Neural cell (in vitro differentiated cells): ENCODE measurements around the gene OPN4. TPM values are rescaled to one million over a fixed set of nuclear protein-coding genes. Genes with fewer than 3 reads are reported as not detected.

ENCODE experiments used
- H2AFZ ChIP-seq: fragments of 200-600, 300-800 bp; sonication (generic), shearing (Covaris generic); 2 replicates; pipeline ENCODE4 v1.6.0; 2014; ENCODE audit warnings: low read depth, mild to moderate bottlenecking, antibody characterized with exemption, low read length, moderate library complexity
- H3F3A ChIP-seq: fragments of 200-600 bp; shearing (Covaris generic); 2 replicates; pipeline ENCODE4 v1.6.1; 2016; ENCODE audit warnings: mild to moderate bottlenecking, moderate library complexity, mixed read lengths, antibody characterized with exemption, low read length; ENCODE audit not compliant: insufficient read depth, poor library complexity, severe bottlenecking
- H3K27ac ChIP-seq: fragments of 200-600, 300-800 bp; sonication (generic), shearing (Covaris generic); 2 replicates; pipeline ENCODE4 v1.5.1; 2014; ENCODE audit warnings: mild to moderate bottlenecking, low read length, moderate library complexity
- H3K27me3 ChIP-seq: fragments of 300-800, 200-600 bp; sonication (generic), shearing (Covaris generic); 2 replicates; pipeline ENCODE4 v1.6.0; 2014; ENCODE audit warnings: mild to moderate bottlenecking, low read depth, low read length, moderate library complexity; ENCODE audit not compliant: insufficient read depth
- H3K36me3 ChIP-seq: fragments of 300-800, 200-600 bp; sonication (generic), shearing (Covaris generic); 2 replicates; pipeline ENCODE4 v1.5.1; 2014; ENCODE audit warnings: mild to moderate bottlenecking, antibody characterized with exemption, low read length, moderate library complexity; ENCODE audit not compliant: insufficient read depth
- H3K4me2 ChIP-seq: fragments of 300-800, 200-600 bp; sonication (generic), shearing (Covaris generic); 2 replicates; pipeline ENCODE4 v1.6.0; 2014; ENCODE audit warnings: mild to moderate bottlenecking, low read length
- H3K4me3 ChIP-seq: fragments of 300-800, 200-600 bp; sonication (generic), shearing (Covaris generic); 2 replicates; pipeline ENCODE4 v1.5.1; 2014; ENCODE audit warnings: mild to moderate bottlenecking, low read length, moderate library complexity
- H3K79me2 ChIP-seq: fragments of 200-600 bp; shearing (Covaris generic); replicated peaks from 2 replicates; pipeline ENCODE4 v1.6.0; 2014; ENCODE audit warnings: mild to moderate bottlenecking, low read length, moderate library complexity; ENCODE audit not compliant: insufficient read depth
- H3K9ac ChIP-seq: fragments of 300-800, 200-600 bp; sonication (generic), shearing (Covaris generic); 2 replicates; pipeline ENCODE4 v1.6.1; 2016; ENCODE audit warnings: mild to moderate bottlenecking, low read length, mixed read lengths
- H3K9me2 ChIP-seq: fragments of 200-600 bp; shearing (Covaris generic); 2 replicates; pipeline ENCODE4 v1.6.1; 2016; ENCODE audit warnings: mild to moderate bottlenecking, low read length, mixed read lengths; ENCODE audit not compliant: insufficient read depth
- H3K9me3 ChIP-seq: fragments of 200-600, 300-800 bp; sonication (generic), shearing (Covaris generic); 2 replicates; pipeline ENCODE4 v1.6.1; 2016; ENCODE audit warnings: mild to moderate bottlenecking, mixed run types, low read length, moderate library complexity, mixed read lengths
- H4K20me1 ChIP-seq: fragments of 200-600 bp; shearing (Covaris generic); 2 replicates; pipeline ENCODE4 v1.6.1; 2016; ENCODE audit warnings: mild to moderate bottlenecking, mixed run types; ENCODE audit not compliant: insufficient read depth
- EP300 ChIP-seq: fragments of 450-650 bp; conservative IDR thresholded peaks from 2 replicates; pipeline ENCODE4 v1.6.1; 2014; ENCODE audit warnings: antibody characterized with exemption, mild to moderate bottlenecking, moderate library complexity; ENCODE audit not compliant: poor library complexity, severe bottlenecking
- EZH2 ChIP-seq: fragments of 200-600, 300-800 bp; shearing (Covaris generic), sonication (generic); IDR thresholded peaks from 2 replicates; pipeline ENCODE4 v1.6.1; 2014; ENCODE audit warnings: antibody characterized with exemption, low read length, borderline replicate concordance, mild to moderate bottlenecking; ENCODE audit not compliant: insufficient read depth, poor library complexity, severe bottlenecking
- MXI1 ChIP-seq: fragments of 450-650 bp; conservative IDR thresholded peaks from 2 replicates; pipeline ENCODE4 v1.6.1; 2014; ENCODE audit warnings: antibody characterized with exemption, mild to moderate bottlenecking; ENCODE audit not compliant: poor library complexity, severe bottlenecking
- POLR2AphosphoS5 ChIP-seq: IDR thresholded peaks from 2 replicates; pipeline ENCODE4 v1.6.1; 2012
- RAD21 ChIP-seq: fragments of 450-650 bp; conservative IDR thresholded peaks from 2 replicates; pipeline ENCODE4 v1.6.1; 2014; ENCODE audit warnings: antibody characterized with exemption, mild to moderate bottlenecking, moderate library complexity
- SMC3 ChIP-seq: fragments of 450-650 bp; conservative IDR thresholded peaks from 2 replicates; pipeline ENCODE4 v1.6.1; 2014; ENCODE audit warnings: antibody characterized with exemption, mild to moderate bottlenecking, moderate library complexity; ENCODE audit not compliant: poor library complexity
- TAF1 ChIP-seq: IDR thresholded peaks from 2 replicates; pipeline ENCODE4 v1.6.1; 2012; ENCODE audit warnings: low read depth
- polyA plus RNA-seq: library from polyadenylated mRNA; depleted of rRNA; stranded (reverse); fragments of >200 nt; gene quantifications from 2 replicates; pipeline ENCODE4 v1.2.3, GENCODE V29; 2014
- TF ChIP-seq, protein P1 (sequence below): IDR thresholded peaks from 2 replicates; pipeline ENCODE4 v1.6.1; 2012; ENCODE audit warnings: borderline replicate concordance
- TF ChIP-seq, protein P2 (sequence below): fragments of 450-650 bp; IDR thresholded peaks from 2 replicates; pipeline ENCODE4 v1.5.1; 2014; ENCODE audit warnings: antibody characterized with exemption, mild to moderate bottlenecking, moderate library complexity; ENCODE audit not compliant: poor library complexity, severe bottlenecking

Gene OPN4
- polyA plus RNA-seq, 1 donor from 2014 or later, result not detected

DNA sequence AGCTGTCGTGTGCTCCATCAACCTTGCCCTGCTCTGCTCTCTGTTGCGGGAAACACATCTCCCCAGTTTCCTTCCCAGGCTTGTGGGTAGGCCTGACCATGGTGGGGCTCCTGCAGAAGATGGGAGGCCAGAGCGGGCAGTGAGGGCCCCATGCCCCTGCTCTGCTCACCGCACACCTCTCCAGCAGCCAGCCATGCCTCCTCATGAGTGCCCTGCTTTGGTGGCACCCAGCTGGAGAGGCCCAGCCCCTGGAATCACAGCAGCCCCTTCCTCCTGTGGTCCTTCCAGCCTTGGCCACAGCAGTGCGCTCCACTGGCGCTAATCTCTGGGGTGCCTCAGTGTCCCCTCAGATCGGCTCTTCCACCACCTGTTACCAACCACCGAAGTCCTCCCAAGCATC is 4.2 kb upstream of the OPN4 start:
- Histone ChIP-seq H3K9me2 (no peaks in the 10 kb centered on the region), H3F3A (no peaks in the 10 kb centered on the region), H2AFZ (no peak overlapping the region), H4K20me1 (no peaks in the 10 kb centered on the region), H3K4me2 (no peak overlapping the region), H3K9ac (no peak overlapping the region), H3K79me2 (no peaks in the 10 kb centered on the region), H3K27ac (no peak overlapping the region), H3K36me3 (no peaks in the 10 kb centered on the region), H3K9me3 (no peaks in the 10 kb centered on the region), H3K27me3 (no peaks in the 10 kb centered on the region), H3K4me3 (no peak overlapping the region)
- no peak for TF ChIP-seq RAD21
- no peak for TF ChIP-seq EZH2
- no peak for TF ChIP-seq EP300
- TF ChIP-seq SMC3, result no peak
- no peak for TF ChIP-seq POLR2AphosphoS5
- no peak for TF ChIP-seq MXI1
- TF ChIP-seq, protein P1, sequence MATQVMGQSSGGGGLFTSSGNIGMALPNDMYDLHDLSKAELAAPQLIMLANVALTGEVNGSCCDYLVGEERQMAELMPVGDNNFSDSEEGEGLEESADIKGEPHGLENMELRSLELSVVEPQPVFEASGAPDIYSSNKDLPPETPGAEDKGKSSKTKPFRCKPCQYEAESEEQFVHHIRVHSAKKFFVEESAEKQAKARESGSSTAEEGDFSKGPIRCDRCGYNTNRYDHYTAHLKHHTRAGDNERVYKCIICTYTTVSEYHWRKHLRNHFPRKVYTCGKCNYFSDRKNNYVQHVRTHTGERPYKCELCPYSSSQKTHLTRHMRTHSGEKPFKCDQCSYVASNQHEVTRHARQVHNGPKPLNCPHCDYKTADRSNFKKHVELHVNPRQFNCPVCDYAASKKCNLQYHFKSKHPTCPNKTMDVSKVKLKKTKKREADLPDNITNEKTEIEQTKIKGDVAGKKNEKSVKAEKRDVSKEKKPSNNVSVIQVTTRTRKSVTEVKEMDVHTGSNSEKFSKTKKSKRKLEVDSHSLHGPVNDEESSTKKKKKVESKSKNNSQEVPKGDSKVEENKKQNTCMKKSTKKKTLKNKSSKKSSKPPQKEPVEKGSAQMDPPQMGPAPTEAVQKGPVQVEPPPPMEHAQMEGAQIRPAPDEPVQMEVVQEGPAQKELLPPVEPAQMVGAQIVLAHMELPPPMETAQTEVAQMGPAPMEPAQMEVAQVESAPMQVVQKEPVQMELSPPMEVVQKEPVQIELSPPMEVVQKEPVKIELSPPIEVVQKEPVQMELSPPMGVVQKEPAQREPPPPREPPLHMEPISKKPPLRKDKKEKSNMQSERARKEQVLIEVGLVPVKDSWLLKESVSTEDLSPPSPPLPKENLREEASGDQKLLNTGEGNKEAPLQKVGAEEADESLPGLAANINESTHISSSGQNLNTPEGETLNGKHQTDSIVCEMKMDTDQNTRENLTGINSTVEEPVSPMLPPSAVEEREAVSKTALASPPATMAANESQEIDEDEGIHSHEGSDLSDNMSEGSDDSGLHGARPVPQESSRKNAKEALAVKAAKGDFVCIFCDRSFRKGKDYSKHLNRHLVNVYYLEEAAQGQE, result no peak
- no peak for TF ChIP-seq TAF1
- TF ChIP-seq, protein P2, sequence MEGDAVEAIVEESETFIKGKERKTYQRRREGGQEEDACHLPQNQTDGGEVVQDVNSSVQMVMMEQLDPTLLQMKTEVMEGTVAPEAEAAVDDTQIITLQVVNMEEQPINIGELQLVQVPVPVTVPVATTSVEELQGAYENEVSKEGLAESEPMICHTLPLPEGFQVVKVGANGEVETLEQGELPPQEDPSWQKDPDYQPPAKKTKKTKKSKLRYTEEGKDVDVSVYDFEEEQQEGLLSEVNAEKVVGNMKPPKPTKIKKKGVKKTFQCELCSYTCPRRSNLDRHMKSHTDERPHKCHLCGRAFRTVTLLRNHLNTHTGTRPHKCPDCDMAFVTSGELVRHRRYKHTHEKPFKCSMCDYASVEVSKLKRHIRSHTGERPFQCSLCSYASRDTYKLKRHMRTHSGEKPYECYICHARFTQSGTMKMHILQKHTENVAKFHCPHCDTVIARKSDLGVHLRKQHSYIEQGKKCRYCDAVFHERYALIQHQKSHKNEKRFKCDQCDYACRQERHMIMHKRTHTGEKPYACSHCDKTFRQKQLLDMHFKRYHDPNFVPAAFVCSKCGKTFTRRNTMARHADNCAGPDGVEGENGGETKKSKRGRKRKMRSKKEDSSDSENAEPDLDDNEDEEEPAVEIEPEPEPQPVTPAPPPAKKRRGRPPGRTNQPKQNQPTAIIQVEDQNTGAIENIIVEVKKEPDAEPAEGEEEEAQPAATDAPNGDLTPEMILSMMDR, result no peak

DNA sequence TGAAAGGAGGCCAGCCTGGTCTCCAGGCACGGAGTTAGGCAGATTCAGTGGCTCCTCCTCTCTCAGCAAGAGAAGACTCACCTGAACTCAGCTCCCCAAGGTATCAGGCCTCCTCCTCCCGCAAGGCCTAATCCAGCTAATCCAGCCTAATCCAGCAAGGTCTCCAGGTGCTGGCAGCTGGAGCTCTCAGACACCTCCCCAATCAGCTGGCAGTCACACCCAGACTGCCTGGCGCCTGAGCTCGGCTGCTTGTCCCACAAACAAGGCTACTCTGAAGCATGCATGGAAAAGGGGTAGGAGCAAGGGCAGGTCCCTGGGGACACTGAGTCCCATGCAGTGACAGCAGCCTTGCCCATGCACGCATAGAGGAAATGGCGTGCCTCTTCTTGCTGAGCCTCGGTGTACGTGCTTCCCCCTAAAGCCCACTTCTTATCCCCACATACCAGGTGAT is 3.3 kb upstream of the OPN4 start:
- H3K36me3 ChIP-seq, result no peaks in the 10 kb centered on the region

More for the DNA sequence above, 3.3 kb upstream of the OPN4 start:
- H3K9me2 ChIP-seq, result no peaks in the 10 kb centered on the region
- no peaks in the 10 kb centered on the region for H4K20me1 ChIP-seq
- H3F3A ChIP-seq, result no peaks in the 10 kb centered on the region
- no peak for TF ChIP-seq TAF1
- TF ChIP-seq RAD21, result no peak
- no peak for TF ChIP-seq EZH2
- no peak for TF ChIP-seq SMC3
- TF ChIP-seq POLR2AphosphoS5, result no peak
- TF ChIP-seq MXI1, result no peak
- no peaks in the 10 kb centered on the region for H3K79me2 ChIP-seq
- H3K4me3 ChIP-seq, result no peak overlapping the region
- H3K9me3 ChIP-seq, result no peaks in the 10 kb centered on the region
- H3K27me3 ChIP-seq, result no peaks in the 10 kb centered on the region
- no peak overlapping the region for H2AFZ ChIP-seq
- H3K9ac ChIP-seq, result no peak overlapping the region
- H3K27ac ChIP-seq, result no peak overlapping the region
- no peak overlapping the region for H3K4me2 ChIP-seq
